Thoracic aorta (tissue), 2 donors: ENCODE data around the gene TMEM14C. TPM values are rescaled to one million over a fixed set of nuclear protein-coding genes. Genes with fewer than 3 reads are reported as not detected.
"Not testable (repeated sequence)": the region's sequence is repeated elsewhere in the genome, so short reads cannot be mapped to it uniquely, and the experiment has no call there.

ENCODE experiments used
- ATAC-seq: fragments of 150-250 bp; one replicate; pipeline ENCODE4 v1.8.0; 2017; ENCODE audit warnings: low read depth; ENCODE audit not compliant: insufficient number of reproducible peaks, low FRiP score
- DNase-seq: peaks from one replicate; pipeline ENCODE4 v3.0.0-alpha.2; 2020; ENCODE audit warnings: low spot score
- H3K27ac ChIP-seq, 2 donors: fragments of 200-600 bp; sonication (generic); 1 replicate in 1 of 2; 2 replicates in 1 of 2; pipeline ENCODE4 v1.5.1; 2016; ENCODE audit warnings: mild to moderate bottlenecking in 2 of 2, moderate library complexity in 2 of 2
- H3K27me3 ChIP-seq: fragments of 200-600 bp; sonication (generic); replicated peaks from 2 replicates; pipeline ENCODE4 v1.6.0; 2016; ENCODE audit warnings: mild to moderate bottlenecking; ENCODE audit not compliant: insufficient read depth
- H3K36me3 ChIP-seq: fragments of 200-600 bp; sonication (generic); one replicate; pipeline ENCODE4 v1.5.1; 2016
- H3K4me1 ChIP-seq, 2 donors: fragments of 200-600 bp; sonication (generic); 1 replicate in 1 of 2; 2 replicates in 1 of 2; pipeline versions ENCODE4 v1.5.1 to v1.6.0; 2016; ENCODE audit warnings: low read depth in 2 of 2, mild to moderate bottlenecking in 1 of 2; ENCODE audit not compliant: control insufficient read depth in 1 of 2
- H3K4me3 ChIP-seq: fragments of 200-600 bp; sonication (generic); 2 replicates; pipeline ENCODE4 v1.5.1; 2016; ENCODE audit warnings: mild to moderate bottlenecking
- H3K9me3 ChIP-seq: fragments of 200-600 bp; sonication (generic); 2 replicates; pipeline ENCODE4 v1.5.1; 2016
- total RNA-seq, 2 donors: library from RNA; depleted of rRNA; stranded (reverse); fragments of >200 nt; gene quantifications; one replicate each; pipeline versions ENCODE4 v1.1.0 to v1.2.3, GENCODE V29; 2016
- TF ChIP-seq, protein P1 (sequence below): fragments of 200-600 bp; sonication (generic); IDR thresholded peaks from one replicate; pipeline ENCODE4 v1.5.1; 2019; ENCODE audit warnings: antibody characterized with exemption

TMEM14C gene
- total RNA-seq, 2 donors from 2014 or later = 72.9 to 129 TPM

DNA sequence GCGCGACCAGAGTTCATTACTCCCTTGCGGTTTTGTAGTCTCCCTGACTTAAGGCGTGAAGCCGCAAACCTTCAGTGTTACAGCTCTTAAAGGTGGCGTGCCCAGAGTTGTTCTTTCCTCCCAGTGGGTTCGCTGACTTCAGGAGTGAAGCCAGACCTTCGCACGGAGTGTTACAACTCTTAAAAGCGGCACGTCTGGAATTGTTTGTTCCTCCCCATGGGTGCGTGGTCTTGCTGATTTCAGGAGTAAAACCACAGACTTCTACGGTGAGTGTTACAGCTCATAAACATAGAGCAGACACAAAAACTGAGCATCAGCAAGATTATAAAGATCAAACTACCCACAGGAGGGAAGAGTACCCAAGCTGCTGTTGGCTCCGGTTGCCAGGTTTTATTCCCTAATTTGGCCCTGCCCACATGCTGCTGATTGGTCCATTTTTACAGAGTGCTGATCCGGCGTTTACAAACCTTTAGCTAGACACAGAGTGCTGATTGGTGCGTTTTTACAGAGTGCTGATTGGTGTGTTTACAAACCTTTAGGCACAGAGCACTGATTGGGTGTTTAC, 10.4 kb downstream of the TMEM14C start:
- no peak for DNase-seq
- Histone ChIP-seq H3K36me3 (peaks cover 16% of the 10 kb centered on the region), H3K4me1 (peaks cover 0 to 13% of the 10 kb centered on the region in 2 donors), H3K4me3 (no peak overlapping the region), H3K27me3 (no peaks in the 10 kb centered on the region), H3K9me3 (no peaks in the 10 kb centered on the region), H3K27ac (no peak overlapping the region)
- TF ChIP-seq, protein P1, sequence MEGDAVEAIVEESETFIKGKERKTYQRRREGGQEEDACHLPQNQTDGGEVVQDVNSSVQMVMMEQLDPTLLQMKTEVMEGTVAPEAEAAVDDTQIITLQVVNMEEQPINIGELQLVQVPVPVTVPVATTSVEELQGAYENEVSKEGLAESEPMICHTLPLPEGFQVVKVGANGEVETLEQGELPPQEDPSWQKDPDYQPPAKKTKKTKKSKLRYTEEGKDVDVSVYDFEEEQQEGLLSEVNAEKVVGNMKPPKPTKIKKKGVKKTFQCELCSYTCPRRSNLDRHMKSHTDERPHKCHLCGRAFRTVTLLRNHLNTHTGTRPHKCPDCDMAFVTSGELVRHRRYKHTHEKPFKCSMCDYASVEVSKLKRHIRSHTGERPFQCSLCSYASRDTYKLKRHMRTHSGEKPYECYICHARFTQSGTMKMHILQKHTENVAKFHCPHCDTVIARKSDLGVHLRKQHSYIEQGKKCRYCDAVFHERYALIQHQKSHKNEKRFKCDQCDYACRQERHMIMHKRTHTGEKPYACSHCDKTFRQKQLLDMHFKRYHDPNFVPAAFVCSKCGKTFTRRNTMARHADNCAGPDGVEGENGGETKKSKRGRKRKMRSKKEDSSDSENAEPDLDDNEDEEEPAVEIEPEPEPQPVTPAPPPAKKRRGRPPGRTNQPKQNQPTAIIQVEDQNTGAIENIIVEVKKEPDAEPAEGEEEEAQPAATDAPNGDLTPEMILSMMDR = no peak
- ATAC-seq = no peak

DNA sequence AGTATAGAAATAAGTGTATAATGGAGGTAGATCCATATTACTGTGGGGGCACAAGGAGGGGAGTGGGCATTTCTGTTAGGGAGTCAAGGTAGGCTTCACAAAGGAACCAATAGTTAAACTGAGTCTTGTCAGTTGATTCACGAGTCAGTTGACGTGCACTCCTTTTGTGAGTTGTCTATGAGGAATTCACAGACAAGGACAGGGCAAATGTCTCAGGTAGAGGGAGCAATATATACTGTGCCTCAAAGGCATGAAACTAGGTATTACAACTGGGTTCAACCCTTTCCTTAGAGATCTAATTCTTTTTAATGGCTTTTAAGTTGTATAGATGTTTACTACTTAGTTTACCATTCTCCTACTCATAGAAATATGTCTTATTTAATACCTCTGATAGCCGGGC, 11.0 kb downstream of the TMEM14C start:
- H3K27me3 ChIP-seq = no peaks in the 10 kb centered on the region
- H3K4me3 ChIP-seq = no peak overlapping the region
- peaks cover 13% of the 10 kb centered on the region for H3K36me3 ChIP-seq
- H3K27ac ChIP-seq = no peak overlapping the region
- no peaks in the 10 kb centered on the region for H3K9me3 ChIP-seq
- TF ChIP-seq, protein P1 = no peak
- no peak for DNase-seq
- no peak for ATAC-seq
- H3K4me1 ChIP-seq = peaks cover 0 to 13% of the 10 kb centered on the region in 2 donors

DNA sequence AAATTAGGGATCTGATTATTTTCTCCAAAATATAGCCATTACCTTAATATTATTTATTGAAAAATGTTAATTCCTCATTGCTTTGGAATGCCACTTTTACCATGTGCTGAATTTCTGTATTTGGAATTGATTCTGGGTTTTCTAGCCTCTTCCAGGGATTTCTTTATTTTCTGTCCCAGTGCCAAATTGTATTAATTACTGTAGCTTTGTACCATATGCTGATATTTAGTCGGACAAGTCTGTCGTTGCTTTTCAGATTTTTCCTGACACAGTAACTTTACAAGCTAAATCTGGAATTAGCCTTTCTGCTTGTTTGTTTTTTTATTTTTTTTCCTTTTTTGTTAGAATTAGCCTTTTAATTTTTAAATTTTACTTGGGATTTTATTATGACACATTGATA, 13.9 kb downstream of the TMEM14C start:
- Histone ChIP-seq H3K4me1 (no peaks in the 10 kb centered on the region), H3K36me3 (peaks cover 5% of the 10 kb centered on the region), H3K27ac (no peak overlapping the region), H3K27me3 (no peaks in the 10 kb centered on the region), H3K9me3 (no peaks in the 10 kb centered on the region), H3K4me3 (no peak overlapping the region)
- TF ChIP-seq, protein P1 = no peak
- DNase-seq (no peak), ATAC-seq (no peak)

DNA sequence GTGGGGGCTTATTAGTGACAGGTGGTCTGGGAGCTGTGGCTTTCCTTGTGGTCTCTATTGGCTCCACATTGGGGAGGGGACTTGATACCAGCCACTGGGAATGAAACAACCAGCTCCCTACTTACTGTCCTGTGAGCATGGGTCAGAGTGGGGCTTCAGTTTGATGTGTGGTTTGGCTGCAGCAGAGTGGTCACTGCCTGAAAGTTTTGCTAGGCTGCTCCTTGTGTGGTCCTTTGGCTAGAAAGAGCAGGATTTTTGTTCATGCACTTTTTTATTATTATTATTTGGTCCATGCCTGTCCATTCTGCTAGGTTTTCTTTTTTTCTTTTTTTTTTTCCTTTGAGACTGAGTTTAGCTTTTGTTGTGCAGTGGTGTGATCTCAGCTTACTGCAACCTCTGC, 17.2 kb downstream of the TMEM14C start:
- DNase-seq (no peak), ATAC-seq (no peak)
- no peak overlapping the region for H3K27ac ChIP-seq
- H3K9me3 ChIP-seq = no peaks in the 10 kb centered on the region
- H3K4me1 ChIP-seq = no peaks in the 10 kb centered on the region
- TF ChIP-seq, protein P1 = no peak
- H3K27me3 ChIP-seq = no peaks in the 10 kb centered on the region
- H3K4me3 ChIP-seq = no peak overlapping the region
- H3K36me3 ChIP-seq = no peaks in the 10 kb centered on the region

DNA sequence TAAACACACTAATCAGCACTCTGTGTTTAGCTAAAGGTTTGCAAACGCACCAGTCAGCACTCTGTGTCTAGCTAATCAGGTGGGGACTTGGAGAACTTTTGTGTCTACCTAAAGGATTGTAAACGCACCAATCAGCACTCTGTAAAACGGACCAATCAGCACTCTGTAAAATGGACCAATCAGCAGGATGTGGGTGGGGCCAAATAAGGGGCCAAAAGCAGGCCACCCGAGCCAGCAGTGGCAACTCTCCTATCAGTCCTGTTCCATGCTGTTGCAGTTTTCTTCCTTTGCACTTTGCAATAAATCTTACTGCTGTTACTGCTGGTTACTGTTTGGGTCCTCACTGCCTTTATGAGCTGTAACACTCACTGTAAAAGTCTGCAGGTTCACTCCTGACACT, 18.8 kb downstream of the TMEM14C start:
- not testable (repeated sequence) for H3K9me3 ChIP-seq, DNase-seq, ATAC-seq

DNA sequence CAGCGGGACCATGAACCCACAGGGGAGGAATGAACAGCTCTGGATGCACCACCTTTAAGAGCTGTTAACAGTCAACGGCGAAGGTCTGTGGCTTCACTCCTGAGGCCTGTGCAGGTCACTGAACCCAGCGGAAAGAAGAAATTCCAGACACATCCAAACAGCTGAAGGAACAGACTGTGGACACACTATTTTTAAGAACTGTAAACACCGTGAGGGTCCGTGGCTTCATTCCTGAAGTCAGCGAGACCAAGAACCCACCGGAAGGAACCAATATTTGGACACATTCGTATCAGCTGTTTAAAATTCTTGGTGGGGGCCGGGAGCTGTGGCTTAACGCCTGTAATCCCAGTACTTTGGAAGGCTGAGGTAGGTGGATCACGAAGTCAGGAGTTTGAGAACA, 19.4 kb downstream of the TMEM14C start:
- Histone ChIP-seq H3K4me1 (peaks cover 0 to 5% of the 10 kb centered on the region in 2 donors), H3K9me3 (no peaks in the 10 kb centered on the region), H3K4me3 (no peak overlapping the region), H3K36me3 (no peaks in the 10 kb centered on the region), H3K27ac (no peak overlapping the region), H3K27me3 (no peaks in the 10 kb centered on the region)
- ATAC-seq (no peak), DNase-seq (no peak)
- TF ChIP-seq, protein P1 = no peak

More for the DNA sequence above, 18.8 kb downstream of the TMEM14C start:
- H3K27ac ChIP-seq, H3K27me3 ChIP-seq, H3K4me3 ChIP-seq, H3K4me1 ChIP-seq, H3K36me3 ChIP-seq: not testable (repeated sequence)
